GM10248 (cell line): ENCODE measurements around the gene IRAK1.
A peak's percentile ranks its signal among the peaks of the same experiment; 100 is the strongest.

Source experiments
- CTCF ChIA-PET: fragments of 300-600 bp; sonication (Branson Sonifier 250); formaldehyde crosslinking; extraction: SDS; loops from one replicate; lab custom pipeline; 2021; ENCODE audit warnings: antibody characterized with exemption; lab: Yijun Ruan, JAX
- POLR2A ChIA-PET: fragments of 350-650 bp; sonication (Branson Sonifier 250); formaldehyde crosslinking; extraction: SDS; loops from one replicate; lab custom pipeline; 2020; ENCODE audit warnings: antibody characterized with exemption; lab: Yijun Ruan, JAX
- DNase-seq: peaks from one replicate; pipeline ENCODE4 v3.0.0; 2012; ENCODE audit errors: extremely low spot score
- TF ChIP-seq, protein P1 (sequence below): IDR thresholded peaks from 2 replicates; pipeline ENCODE4 v1.5.1; 2012; ENCODE audit warnings: mild to moderate bottlenecking, low read depth; ENCODE audit errors: extremely low read depth, missing control alignments, control extremely low read depth

The IRAK1 gene

GRCh38 chrX:153971124-153971449, 48.6 kb downstream of the IRAK1 start:
- ChIA-PET POLR2A (interaction anchor here (1.0 kb wide), 1 partner anchor 44 kb away, joined by 3 read pairs; no protein-coding TSS in a partner anchor), CTCF (interaction anchor here (14.3 kb wide), 1 partner anchor 22 kb away, joined by 137 read pairs; the partner anchor contains the start of gene RENBP)
- peak; percentile 93 for DNase-seq
- TF ChIP-seq, protein P1, sequence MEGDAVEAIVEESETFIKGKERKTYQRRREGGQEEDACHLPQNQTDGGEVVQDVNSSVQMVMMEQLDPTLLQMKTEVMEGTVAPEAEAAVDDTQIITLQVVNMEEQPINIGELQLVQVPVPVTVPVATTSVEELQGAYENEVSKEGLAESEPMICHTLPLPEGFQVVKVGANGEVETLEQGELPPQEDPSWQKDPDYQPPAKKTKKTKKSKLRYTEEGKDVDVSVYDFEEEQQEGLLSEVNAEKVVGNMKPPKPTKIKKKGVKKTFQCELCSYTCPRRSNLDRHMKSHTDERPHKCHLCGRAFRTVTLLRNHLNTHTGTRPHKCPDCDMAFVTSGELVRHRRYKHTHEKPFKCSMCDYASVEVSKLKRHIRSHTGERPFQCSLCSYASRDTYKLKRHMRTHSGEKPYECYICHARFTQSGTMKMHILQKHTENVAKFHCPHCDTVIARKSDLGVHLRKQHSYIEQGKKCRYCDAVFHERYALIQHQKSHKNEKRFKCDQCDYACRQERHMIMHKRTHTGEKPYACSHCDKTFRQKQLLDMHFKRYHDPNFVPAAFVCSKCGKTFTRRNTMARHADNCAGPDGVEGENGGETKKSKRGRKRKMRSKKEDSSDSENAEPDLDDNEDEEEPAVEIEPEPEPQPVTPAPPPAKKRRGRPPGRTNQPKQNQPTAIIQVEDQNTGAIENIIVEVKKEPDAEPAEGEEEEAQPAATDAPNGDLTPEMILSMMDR = no peak

DNA sequence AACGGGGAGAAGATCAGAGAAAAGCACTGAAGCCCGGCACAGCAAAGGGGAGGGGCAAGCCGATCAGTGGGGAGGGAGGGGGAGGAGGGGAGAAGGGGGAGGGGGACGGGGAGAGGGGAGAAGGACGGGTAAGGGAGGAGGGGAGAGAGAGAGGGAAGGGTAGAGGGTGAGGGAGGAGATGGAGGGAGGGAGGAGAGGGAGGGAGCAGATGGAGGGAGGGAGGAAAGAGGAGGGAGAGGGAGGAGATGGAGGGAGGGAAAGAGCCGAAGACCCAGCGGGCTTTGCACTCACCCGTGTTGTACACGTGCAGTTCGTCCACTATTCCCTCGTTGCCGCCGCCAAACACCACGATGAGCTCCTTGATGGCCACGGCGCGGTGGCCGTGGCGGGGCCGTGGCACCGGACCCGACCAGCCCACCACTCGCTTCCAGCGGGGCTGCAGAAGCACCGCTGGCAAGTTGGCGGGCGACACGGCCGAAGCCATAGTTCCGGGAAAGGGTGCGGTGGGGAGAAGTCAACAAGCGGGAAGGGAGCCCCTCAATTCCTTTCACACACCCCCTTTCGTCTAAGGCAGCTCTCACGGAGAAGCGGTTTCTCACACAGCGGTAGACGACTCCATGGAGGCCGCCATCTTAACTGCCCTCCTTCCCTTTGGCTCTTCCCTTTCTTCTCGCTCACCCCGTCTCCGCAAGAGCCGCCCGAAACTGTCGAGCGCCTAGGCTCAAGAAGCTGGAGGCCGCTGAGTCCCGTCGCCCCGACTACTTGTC, 49.2 kb downstream of the IRAK1 start:
- POLR2A ChIA-PET = interaction anchor here (1.0 kb wide), 1 partner anchor 44 kb away, joined by 3 read pairs; no protein-coding TSS in a partner anchor
- DNase-seq = peak; percentile 60
- CTCF ChIA-PET = interaction anchor here (1.3 to 14.3 kb wide), 2 partner anchors 21 to 43 kb away, joined by 4 to 137 read pairs; partner anchors contain the start of gene RENBP
- TF ChIP-seq, protein P1 = no peak

GRCh38 chrX:153969904-153970356, 49.8 kb downstream of the IRAK1 start:
- no peak for DNase-seq
- ChIA-PET POLR2A (no interaction called here), CTCF (interaction anchor here (1.3 to 14.3 kb wide), 2 partner anchors 21 to 44 kb away, joined by 4 to 137 read pairs; partner anchors contain the start of gene RENBP)
- TF ChIP-seq, protein P1 = no peak

GRCh38 chrX:153969125-153969903, 50.4 kb downstream of the IRAK1 start:
- TF ChIP-seq, protein P1 = no peak
- DNase-seq = no peak
- CTCF ChIA-PET = interaction anchor here (1.0 to 14.3 kb wide), 3 partner anchors 20 to 206 kb away, joined by 3 to 137 read pairs (median 4); partner anchors contain the start of genes PLXNB3 and RENBP
- POLR2A ChIA-PET = interaction anchor here (0.6 kb wide), 1 partner anchor 165 kb away, joined by 4 read pairs; no protein-coding TSS in a partner anchor

DNA sequence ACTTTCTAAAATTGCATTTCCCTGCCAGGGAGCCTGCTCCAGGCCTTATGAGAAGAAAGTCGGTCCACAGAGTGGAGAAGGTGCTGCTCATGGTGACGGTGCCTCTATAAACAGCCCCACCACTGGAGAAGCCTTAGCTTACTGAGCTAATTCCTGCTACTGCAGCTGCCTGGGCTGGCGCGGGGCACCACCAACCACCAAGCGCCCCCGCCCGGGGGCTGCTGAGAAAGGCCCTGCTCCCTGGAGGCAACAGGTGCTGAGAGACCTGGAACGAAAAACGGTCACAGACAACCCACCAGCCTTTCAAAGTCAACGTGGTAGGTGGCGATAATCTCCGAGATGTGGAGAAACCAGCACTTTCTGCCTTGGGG, 51.0 kb downstream of the IRAK1 start:
- no peak for DNase-seq
- ChIA-PET POLR2A (no interaction called here), CTCF (interaction anchor here (1.0 to 14.3 kb wide), 2 partner anchors 20 to 205 kb away, joined by 3 to 137 read pairs; partner anchors contain the start of genes PLXNB3 and RENBP)

More for the DNA sequence above, 51.0 kb downstream of the IRAK1 start:
- TF ChIP-seq, protein P1 = peak; percentile 20
